C4-2B (cell line): ENCODE measurements around the gene ZKSCAN5.

Source experiments
- ZFX ChIP-seq: fragments of 450-650 bp; IDR thresholded peaks from 2 replicates; pipeline ENCODE4 v1.6.1; 2017
- TF ChIP-seq, protein P1 (sequence below): fragments of 450-650 bp; conservative IDR thresholded peaks from 2 replicates; pipeline ENCODE4 v1.5.1; 2017; ENCODE audit warnings: mild to moderate bottlenecking

DNA sequence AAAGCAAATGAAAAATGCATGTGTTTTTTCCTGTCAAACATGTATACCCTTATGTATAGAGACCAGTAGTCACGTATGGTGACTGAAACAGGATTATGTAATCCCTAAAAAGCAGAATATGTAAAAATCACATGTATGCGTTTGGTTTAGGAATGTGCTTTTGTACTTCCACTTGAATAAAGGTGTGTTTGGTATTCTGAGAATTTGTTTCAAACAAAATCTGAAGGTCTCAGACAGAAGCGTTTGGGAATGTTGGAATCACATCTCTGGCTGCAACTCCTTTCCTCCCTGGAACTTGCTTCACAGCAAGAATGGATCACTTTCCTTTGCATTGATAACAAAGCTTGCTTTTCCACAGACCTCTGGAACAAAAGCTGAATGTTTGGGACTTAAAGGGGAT is 71.8 kb downstream of the ZKSCAN5 start:
- TF ChIP-seq, protein P1, sequence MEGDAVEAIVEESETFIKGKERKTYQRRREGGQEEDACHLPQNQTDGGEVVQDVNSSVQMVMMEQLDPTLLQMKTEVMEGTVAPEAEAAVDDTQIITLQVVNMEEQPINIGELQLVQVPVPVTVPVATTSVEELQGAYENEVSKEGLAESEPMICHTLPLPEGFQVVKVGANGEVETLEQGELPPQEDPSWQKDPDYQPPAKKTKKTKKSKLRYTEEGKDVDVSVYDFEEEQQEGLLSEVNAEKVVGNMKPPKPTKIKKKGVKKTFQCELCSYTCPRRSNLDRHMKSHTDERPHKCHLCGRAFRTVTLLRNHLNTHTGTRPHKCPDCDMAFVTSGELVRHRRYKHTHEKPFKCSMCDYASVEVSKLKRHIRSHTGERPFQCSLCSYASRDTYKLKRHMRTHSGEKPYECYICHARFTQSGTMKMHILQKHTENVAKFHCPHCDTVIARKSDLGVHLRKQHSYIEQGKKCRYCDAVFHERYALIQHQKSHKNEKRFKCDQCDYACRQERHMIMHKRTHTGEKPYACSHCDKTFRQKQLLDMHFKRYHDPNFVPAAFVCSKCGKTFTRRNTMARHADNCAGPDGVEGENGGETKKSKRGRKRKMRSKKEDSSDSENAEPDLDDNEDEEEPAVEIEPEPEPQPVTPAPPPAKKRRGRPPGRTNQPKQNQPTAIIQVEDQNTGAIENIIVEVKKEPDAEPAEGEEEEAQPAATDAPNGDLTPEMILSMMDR, result no peak
- no peak for TF ChIP-seq ZFX
